Measurements from ENCODE around the gene SLC18A3.

DNA sequence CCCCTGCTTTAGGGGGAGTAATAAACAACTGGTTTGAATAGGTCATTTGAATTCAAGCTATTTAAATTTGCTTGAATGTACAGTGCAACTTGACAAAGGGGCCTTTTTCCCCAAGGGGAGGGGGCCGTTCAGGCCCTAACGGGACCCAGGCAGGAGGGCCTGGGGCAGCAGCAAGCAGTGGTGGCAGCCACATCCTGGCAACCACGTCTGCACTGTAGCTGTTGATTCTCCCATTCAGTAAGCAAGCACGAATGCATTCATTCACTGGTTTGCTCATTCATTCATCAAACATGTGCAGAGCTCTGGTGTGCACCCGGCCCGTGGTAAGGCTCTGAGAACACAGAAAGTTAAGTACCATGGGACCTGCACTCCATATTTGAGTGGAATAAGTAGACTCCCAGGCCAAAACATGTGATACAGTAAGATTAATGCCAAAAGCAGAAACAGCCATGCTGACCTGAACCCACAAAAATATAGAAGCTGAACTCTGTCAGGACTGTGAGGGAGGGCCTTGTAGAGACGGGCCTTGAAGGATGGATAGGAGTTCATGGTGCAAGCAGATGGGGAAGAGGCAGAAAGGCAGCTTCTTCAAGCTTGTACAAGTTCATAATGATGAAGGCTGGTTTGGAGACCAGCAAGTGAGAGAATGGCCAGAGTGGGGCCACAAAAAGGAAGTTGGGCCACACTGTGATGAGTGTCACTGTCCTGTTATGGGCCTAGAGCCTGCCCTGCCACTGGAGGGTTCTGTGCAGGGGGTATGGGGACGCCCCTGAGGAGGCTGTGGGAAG, 40.0 kb downstream of the SLC18A3 start:
- TF ChIP-seq, protein P1, sequence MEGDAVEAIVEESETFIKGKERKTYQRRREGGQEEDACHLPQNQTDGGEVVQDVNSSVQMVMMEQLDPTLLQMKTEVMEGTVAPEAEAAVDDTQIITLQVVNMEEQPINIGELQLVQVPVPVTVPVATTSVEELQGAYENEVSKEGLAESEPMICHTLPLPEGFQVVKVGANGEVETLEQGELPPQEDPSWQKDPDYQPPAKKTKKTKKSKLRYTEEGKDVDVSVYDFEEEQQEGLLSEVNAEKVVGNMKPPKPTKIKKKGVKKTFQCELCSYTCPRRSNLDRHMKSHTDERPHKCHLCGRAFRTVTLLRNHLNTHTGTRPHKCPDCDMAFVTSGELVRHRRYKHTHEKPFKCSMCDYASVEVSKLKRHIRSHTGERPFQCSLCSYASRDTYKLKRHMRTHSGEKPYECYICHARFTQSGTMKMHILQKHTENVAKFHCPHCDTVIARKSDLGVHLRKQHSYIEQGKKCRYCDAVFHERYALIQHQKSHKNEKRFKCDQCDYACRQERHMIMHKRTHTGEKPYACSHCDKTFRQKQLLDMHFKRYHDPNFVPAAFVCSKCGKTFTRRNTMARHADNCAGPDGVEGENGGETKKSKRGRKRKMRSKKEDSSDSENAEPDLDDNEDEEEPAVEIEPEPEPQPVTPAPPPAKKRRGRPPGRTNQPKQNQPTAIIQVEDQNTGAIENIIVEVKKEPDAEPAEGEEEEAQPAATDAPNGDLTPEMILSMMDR (IDR thresholded peaks at IDR 0.05): no peak
- TF ChIP-seq POLR2A (IDR thresholded peaks at IDR 0.05): no peak

Data from thyroid gland (tissue), 4 donors.